HUDEP-2 (cell line): Measurements from ENCODE around the gene SLC20A1.
"Not testable (repeated sequence)": the region's sequence is repeated elsewhere in the genome, so short reads cannot be mapped to it uniquely, and the experiment has no call there.

Experiments
- DNase-seq, 76 experiments: peaks; one replicate each; lab custom pipeline; 2025; ENCODE audit not compliant: unreplicated experiment in 76 of 76; lab: John Stamatoyannopoulos, UW

SLC20A1 gene, protein sequence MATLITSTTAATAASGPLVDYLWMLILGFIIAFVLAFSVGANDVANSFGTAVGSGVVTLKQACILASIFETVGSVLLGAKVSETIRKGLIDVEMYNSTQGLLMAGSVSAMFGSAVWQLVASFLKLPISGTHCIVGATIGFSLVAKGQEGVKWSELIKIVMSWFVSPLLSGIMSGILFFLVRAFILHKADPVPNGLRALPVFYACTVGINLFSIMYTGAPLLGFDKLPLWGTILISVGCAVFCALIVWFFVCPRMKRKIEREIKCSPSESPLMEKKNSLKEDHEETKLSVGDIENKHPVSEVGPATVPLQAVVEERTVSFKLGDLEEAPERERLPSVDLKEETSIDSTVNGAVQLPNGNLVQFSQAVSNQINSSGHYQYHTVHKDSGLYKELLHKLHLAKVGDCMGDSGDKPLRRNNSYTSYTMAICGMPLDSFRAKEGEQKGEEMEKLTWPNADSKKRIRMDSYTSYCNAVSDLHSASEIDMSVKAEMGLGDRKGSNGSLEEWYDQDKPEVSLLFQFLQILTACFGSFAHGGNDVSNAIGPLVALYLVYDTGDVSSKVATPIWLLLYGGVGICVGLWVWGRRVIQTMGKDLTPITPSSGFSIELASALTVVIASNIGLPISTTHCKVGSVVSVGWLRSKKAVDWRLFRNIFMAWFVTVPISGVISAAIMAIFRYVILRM

DNA sequence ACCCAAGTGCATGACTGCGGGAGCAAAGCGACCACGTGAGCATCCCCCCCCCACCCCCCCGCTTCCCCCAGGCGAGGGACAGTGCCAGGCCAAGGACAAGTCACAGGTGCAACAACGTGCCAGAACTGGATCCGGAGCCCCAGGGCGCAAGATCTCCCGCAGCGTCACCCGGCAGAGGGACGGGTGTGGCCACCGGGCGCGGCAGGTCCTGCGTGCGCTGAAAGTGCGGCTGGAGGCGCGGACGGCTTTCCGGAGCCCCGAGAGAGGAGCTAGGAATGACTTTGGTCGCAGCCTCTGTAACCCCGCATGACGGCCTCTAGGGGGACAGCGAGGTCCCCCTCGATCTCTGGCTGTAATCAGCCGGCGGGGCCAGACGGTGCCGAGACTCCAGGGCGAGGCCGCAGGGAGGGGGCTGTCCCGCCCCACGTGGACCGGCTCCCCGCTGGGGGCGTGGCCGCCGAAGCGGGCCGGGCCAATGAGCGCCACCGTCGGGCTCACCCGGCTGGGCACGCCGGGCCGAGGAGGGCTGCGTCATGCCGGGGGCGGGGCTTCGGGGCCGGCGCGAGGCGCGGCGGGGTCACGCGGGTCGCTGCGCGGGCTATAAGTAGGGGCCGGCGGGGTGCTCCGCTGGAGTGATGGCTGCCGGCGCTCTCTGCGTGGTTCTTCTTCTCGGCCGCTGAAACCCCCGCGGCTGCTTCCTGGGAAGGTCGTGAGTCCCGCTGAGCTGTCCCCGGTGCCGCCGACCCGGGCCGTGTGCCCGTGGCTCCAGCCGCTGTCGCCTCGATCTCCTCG, at the start of gene SLC20A1:
TSS of gene SLC20A1 (plus strand) at position 630 of the 792 bp plus-strand sequence. CDS start 890 bp downstream, outside the sequence.
- DNase-seq, result peak; percentile 31 to 99 (median 95)

DNA sequence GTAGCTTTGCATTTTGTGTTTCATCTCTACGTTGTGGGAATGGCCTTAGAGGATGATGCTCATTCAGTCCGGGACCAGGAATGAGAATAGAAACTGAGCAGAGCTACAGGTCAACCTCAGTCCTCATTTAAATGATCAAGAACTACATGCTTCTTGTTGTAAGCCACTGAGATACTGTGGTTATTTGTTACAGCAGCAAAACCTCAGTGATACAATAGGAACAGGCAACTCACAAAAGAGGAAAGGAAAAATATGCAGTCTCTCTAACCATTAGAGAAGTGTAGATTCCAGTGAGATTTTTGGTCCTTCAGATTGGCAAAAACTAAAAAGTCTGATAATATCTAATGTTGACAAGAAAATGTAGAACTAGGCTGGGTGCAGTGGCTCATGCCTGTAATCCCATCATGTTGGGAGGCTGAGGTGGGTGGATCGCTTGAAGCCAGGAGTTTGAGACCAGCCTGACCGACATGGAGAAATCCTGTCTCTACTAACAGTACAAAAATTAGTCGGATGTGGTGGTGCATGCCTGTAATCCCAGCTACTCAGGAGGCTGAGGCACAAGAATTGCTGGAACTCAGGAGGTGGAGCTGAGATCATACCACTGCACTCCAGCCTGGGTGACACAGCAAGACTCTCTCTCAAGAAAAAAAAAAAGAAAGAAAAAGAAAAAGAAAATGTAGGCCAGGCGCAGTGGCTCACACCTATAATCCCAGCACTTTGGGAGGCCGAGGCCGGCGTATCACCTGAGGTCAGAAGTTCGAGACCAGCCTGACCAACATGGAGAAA, 48.0 kb upstream of the SLC20A1 start:
- DNase-seq, result no peak

DNA sequence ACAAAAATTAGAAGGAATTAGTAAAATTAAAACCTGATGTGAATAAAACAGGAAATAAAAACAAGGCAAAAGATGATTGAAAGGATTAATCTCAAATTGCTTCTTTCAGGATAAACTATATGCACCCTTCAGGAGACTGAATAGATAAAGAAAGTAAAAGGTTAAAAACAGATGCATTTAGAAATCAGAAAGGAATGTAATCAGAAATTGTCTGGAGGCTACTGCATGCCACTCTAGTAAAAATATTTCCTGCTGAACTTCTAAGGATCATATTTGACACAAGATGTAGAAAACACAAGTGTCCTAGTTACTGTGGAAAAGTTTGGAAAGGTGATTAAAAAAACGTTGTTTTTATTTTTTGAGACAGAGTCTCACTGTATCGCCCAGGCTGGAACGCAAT, 45.1 kb upstream of the SLC20A1 start:
- no peak for DNase-seq

DNA sequence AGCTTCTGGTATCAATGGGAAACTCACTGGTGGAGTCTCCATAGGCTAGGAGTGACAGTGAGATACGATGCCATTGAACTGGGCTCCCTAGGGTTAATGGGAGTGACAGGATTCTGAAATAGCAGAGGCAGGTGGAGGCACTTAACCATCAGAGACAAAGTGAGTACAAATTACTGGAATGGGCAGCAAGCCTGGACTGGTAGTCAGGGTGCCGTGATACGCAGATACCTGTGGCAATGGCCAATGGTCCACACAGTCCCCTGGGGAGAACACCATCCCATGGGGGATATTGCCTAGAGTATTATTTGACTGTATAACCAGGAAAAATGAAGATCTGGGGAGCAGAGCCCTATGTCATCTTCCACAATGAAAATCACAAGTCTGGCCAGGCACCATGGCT, 44.0 kb upstream of the SLC20A1 start:
- no peak for DNase-seq

DNA sequence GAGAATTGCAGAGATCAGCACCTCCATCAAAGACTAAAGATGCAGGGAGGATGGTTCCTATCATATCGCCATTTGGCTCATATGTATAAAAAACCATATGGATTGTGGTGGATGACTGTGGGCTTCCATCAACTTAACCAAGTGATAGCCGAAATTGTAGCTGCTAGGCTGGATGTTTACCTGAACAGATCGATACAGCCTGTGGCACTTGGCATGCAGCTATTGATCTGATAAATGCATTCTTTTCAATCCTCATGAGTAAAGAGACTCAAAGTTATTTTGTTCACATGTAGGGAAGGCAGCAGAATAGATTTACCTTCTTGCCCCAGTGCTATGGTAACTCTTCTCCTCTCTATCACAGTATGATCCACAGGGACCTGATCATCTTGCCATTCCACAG, 42.8 kb upstream of the SLC20A1 start:
- DNase-seq, result no peak

DNA sequence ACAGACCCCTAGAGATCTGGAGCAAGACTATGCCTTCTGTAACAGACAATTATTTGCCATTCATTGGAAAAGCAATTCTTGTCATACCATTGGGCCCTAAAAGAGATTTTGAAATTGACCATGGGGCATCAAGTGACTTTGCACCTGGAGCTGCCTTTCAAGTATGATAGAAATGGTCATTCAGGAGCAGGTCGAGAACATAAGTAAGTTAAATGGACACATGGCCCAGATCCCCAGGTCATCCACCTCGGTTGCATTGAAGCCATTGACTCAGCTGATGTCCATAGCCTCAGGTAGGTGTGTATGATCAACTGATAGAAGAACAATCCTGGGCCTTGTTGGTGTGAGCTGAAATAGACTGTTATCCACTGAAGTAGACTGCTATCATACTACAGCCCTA, 42.0 kb upstream of the SLC20A1 start:
- DNase-seq, result no peak

DNA sequence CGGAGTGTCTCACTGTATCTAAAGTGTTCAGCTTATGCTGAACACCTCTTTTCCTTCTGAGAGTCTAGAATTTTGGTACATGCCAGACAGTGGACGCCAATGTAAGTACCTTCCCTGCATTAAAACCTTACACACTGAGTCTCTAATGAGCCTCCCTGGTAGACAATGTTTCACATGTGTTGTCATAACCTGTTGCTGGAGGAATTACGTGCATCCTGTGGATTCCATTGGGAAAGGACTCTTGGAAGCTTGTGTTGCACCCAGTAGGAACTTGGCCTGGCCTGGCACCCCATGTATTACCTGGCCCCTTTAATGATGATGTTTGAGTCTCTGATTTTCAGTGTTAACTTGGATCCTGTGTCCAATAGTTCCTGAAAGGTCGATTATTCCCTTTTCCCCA, 40.8 kb upstream of the SLC20A1 start:
- DNase-seq, result no peak

DNA sequence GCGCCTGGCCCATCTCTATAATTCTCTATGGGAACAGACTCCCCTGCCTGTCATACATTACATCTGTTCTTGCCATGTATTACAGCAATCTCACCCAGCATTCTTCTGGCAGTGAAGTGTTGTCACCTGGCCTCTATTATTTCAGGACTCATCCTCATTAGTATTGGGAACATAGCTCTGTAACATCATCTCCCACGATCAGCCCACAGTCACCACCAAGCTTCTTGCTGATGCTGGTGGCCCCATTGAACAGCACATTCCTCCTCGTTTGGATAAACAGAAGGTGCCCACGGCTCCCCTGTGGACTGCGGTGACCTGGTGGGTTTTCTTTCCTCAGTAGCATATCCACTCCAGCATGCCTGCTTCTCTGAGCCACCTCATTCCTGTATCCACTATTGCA, 39.8 kb upstream of the SLC20A1 start:
- no peak for DNase-seq

DNA sequence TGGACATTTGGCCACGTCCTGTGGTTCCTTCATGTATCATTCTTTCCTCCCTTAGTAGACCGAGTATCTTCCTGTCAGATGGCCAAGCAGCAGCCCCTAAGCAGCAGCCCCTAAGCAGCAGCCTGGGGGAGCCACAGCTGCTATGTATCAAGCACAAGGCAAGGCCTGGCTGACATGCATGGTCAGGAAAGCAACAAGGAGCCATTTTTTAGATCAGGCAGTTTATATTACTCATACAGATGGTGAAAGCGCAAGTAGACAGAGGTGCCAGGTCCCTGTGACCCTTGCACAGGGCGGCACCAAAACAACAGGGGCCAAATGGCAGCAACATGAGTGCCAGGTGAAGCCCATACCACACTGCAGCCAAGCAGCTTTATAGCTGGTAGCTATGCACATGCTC, 39.2 kb upstream of the SLC20A1 start:
- no peak for DNase-seq

DNA sequence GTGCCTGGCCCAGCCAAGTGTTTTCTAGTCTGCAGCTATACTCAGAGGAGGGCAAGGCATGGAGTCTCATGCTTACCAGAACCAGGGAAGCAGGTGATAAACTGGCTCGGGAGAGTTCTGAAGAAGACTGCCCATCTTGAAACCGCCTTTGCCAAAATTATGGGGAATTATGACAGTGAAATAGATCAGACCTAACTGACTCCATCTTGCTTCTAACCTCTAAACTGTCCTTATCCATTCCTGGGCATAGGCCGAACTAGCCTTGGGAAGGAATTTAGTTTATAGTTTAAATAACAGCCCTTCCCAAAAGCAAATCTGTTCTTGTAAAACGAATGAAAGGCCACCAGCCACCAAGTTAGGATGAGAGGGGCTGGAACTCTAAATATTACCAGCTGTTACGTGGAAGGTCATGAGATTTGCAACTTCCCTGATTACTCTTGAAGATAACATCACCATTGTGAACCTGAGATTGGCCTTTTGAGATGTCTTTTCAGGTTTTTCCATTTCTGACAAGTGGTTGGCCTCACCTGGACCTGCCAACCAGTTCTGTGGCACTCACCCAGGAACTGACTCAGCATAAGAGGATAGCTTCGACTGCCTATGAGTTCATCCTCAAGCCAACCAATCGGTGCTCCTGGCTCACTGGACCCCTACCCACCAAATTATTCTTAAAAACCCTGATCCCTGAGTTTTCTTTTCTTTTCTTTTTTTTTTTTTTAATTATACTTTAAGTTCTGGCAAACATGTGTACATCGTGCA, 37.9 kb upstream of the SLC20A1 start:
- DNase-seq, result no peak

DNA sequence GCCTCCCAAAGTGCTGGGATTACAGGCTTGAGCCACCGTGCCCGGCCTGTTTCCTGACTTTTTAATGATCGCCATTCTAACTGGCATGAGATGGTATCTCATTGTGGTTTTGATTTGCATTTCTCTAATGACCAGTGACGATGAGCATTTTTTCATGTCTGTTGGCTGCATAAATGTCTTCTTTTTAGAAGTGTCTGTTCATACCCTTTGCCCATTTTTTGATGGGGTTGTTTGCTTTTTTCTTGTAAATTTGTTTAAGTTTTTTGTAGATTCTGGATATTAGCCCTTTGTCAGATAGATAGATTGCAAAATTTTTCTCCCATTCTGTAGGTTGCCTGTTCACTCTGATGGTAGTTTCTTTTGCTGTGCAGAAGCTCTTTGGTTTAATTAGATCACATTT, 36.4 kb upstream of the SLC20A1 start:
- not testable (repeated sequence) for DNase-seq

DNA sequence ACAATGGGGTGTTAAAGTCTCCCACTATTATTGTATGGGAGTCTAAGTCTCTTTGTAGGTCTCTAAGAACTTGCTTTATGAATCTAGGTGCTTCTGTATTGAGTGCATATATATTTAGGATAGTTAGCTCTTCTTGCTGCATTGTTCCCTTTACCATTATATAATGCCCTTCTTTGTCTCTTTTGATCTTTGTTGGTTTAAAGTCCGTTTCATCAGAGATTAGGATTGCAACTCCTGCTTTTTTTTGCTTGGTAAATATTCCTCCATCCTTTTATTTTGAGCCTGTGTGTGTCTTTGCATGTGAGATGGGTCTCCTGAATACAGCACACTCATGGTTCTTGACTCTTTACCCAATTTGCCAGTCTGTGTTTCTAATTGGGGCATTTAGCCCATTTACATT, 33.5 kb upstream of the SLC20A1 start:
- DNase-seq, result not testable (repeated sequence)

DNA sequence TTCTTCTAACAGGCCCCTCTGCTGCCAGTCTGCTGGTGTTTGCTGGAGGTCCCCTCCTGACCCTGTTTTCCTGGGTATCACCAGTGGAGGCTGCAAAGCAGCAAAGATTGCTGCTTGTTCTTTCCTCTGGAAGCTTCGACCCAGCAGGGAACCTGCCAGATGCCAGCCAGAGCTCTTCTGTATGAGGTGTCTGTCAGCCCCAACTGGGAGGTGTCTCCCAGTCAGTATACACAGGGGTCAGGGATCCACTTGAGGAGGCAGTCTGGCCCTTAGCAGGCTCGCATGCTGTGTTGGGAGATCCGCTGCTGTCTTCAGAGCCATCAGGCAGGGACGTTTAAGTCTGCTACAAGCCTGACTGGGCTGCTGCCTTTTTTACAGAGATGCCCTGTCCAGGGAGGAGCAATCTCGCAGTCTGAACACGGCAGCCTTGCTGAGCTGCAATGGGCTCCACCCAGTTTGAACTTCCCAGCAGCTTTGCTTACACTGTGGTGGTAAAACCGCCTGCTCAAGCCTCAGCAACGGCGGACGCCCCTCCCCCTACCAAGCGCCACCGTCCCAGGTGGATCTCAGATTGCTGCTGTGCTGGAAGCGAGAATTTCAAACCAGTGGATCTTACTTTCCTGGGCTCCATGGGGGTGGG, 31.4 kb upstream of the SLC20A1 start:
- no peak for DNase-seq

DNA sequence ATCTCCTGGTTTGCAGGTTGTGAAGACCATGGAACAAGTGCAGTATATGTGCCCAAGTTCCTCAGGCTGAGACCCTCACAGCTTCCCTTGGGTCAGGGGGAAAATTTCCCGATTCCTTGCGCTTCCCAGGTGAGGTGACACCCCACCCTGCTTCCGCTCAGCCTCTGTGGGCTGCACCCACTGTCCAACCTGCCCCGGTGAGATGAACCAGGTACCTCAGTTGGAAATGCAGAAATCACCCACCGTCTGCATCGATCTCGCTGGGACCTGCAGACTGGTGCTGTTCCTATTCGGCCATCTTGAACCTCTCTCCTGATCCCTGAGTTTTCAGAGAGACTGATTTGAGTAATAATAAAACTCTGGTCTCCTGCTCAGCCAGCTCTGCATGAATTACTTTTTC, 30.7 kb upstream of the SLC20A1 start:
- no peak for DNase-seq

DNA sequence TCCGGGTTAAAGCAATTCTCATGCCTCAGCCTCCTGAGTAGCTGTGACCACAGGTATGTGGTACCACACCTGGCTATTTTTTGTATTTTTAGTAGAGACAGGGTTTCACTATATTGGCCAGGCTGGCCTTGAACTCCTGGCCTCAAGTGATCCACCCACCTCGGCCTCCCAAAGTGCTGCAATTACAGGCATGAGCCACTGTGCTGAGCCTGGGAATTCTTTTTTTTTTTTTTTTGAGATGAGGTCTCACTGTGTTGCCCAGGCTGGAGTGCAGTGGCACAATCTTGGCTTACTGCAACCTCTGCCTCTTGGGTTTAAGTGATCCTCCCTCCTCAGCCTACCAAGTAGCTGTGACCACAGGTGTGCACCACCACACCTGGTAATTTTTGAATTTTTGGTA, 29.9 kb upstream of the SLC20A1 start:
- DNase-seq, result not testable (repeated sequence)

DNA sequence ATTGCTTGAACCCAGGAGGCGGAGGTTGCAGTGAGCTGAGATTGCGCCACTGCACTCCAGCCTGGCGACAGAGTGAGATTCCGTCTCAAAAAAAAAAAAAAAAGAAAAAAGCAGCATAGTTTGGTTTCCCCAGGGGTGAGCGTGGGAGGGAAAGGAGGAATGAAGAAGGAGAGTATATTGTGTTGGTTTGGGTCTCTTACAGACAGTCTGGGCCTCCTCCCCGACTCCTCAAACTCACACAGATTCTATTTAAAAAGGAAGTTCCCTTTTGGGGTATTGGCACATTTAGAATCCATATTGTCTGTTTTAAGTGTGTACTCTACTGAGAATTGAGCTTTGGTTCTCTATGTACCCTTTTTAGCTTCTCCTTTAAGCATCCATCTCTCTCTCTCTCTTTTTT, 27.4 kb upstream of the SLC20A1 start:
- no peak for DNase-seq

DNA sequence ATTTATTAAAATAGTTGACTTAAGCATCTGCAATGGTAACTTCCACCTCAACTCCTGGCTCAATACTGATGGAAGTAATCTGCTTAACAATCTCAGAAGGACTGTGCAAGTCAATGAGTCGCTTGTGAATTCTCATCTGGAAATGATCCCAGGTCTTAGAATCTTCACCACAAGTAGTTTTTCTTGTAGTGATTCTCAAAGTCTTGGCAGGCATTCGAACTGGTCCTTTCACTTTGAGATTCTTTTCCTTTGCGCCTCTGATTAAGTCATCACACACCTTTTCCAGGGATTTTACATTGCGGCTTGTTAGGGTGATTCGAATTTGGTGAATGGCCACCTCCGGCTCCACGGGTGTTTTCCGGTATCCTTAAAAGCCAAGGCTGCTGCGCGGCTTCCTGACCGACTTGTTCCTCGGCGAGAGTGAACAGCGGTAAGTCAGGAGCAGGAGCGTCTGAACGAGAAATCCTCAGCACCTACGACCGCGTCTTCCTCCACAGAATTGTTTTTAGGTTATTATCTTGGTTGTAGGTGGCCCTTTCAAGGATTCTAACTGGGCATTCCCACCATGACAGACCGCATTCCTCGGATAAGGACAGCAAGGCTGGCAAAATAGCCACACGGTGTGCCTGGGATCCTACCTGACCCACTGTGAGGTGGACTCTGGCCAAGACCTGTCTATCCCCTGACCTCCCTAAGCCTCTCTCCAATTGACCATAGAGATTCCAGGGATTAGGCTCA, 23.8 kb upstream of the SLC20A1 start:
- DNase-seq, result no peak

DNA sequence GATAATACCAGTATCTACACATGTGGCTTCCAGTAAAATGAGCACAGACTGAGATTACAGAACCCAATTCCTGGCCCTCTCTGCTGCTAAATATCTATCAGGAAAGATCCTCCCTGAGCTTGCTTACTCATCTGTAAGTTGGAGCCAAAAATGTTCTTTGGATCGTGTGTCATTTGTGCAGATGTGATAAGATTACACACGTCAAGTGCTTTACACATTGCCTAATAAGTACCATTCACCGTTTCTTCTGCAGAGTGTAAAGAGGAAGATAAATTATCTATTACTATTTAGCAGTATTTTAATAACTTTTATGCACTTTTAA, 23.2 kb upstream of the SLC20A1 start:
- peak in 21 of 76 experiments; percentile 5 to 56 (median 25) for DNase-seq
